NCI-H2196 treated with DMSO at 0.1 percent for 48 hours (cell line): Measurements from ENCODE around the gene GREB1.

Experiments used
- DNase-seq: peaks from one replicate; lab custom pipeline; 2025; ENCODE audit not compliant: unreplicated experiment; lab: John Stamatoyannopoulos, UW

The GREB1 gene

DNA sequence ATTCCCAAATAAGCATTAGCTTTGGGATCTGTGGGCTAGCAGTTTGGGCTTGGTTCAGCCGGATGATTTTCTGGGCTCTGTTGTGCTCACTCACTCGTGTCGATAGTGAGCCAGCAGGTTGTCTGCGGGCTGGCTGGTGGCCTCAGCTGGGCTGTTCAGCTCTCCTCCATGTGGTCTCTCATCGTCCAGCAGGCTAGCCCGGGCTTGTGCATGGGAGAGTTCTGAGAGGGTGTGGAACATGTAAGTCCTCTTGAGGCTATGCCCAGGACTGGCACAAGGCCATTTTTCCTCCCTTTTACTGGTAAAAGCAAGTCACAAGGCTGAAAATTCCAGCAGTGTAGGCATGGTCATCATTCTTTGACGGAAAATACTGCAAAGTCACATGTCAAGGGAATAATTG is 97.6 kb downstream of the GREB1 start:
- no peak for DNase-seq

DNA sequence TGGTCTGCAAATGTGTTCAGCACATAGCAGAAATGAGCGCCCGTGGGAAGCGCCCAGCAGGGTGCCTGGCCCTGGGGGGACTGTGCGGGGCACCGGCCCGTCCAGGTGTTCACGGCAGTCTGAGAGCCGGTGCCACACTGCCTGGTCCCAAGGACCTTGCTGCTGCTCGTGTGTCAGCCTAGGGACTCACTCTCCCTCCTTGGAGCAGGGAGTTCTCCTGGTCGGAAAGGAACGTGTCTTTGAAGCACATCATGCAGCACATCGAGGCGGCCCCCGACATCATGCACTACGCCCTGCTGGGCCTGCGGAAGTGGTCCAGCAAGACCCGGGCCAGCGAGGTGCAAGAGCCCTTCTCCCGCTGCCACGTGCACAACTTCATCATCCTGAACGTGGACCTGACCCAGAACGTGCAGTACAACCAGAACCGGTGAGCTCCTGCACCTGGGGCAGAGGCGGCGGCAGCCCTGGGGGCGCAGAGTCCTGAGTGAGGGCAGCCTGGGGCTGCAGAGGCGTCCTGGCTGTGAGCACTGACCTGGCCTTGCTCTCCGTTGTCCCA is 100.2 kb downstream of the GREB1 start:
- DNase-seq, result no peak

GRCh38 chr2:11634584-11634983 is 100.7 kb downstream of the GREB1 start:
- no peak for DNase-seq

GRCh38 chr2:11635141-11635540 is 101.3 kb downstream of the GREB1 start:
- DNase-seq, result no peak

GRCh38 chr2:11636593-11637295 is 102.9 kb downstream of the GREB1 start:
- DNase-seq, result no peak

DNA sequence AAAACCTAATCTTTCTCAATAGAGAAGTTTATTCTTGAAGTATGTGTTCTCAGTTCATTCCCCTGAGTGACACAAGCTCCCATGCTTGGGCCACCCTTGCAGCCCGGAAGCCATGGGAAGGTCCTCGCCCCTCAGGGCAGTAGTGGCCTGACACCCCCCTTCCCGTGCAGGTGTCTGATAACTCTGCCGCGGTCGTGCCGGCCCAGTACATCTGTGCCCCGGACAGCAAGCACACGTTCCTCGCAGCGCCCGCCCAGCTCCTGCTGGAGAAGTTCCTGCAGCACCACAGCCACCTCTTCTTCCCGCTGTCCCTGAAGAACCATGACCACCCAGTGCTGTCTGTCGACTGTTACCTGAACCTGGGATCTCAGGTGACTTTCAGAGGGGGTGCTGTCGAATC is 103.7 kb downstream of the GREB1 start:
- DNase-seq, result no peak

- no peak for DNase-seq
These were observed 105.7 kb downstream of the GREB1 start for GRCh38 chr2:11639503-11639902.

DNA sequence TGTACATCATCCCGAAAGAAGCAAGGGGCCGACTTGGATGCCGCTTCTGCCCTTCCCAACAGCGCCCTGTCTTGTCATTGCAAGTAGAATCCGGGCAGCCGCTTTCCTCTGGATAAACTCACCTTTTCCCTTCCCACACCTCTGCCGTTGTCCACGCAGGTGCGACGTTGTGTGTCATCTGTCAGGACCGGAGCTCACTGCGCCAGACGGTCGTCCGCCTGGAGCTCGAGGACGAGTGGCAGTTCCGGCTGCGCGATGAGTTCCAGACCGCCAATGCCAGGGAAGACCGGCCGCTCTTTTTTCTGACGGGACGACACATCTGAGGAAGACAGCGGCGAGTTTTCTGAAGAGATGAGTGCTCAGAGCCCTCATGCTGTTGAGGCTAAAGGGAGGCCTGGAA is 106.3 kb downstream of the GREB1 start:
- DNase-seq, result no peak

GRCh38 chr2:11642972-11643371 is 109.1 kb downstream of the GREB1 start:
- DNase-seq, result no peak

GRCh38 chr2:11644293-11644692 is 110.4 kb downstream of the GREB1 start:
- no peak for DNase-seq

DNA sequence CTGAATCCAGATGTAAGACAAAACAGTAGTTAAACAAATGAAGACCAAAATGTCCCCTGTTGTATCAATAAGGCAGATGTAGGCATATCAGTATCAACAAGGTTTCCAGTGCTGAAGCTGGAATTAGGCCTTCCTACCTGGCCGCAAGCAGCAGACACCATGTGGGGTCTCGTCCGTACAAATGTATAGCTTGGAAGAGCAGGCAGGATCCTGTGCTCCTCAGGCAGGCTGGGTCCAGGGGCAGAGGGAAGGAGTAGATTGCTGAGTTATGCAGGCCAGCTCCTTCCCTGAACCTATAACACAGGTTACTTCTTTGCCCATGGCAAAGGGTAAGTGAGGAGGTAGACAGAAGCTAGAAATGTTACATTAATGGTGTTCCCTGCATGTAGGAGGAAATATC is 112.7 kb downstream of the GREB1 start:
- DNase-seq, result no peak

GRCh38 chr2:11647834-11648600 is 114.2 kb downstream of the GREB1 start:
- no peak for DNase-seq

GRCh38 chr2:11649093-11649492 is 115.2 kb downstream of the GREB1 start:
- no peak for DNase-seq

- no peak for DNase-seq
These were observed 118.2 kb downstream of the GREB1 start for GRCh38 chr2:11651856-11652548.

GRCh38 chr2:11652553-11652952 is 118.7 kb downstream of the GREB1 start:
- no peak for DNase-seq

- DNase-seq, result no peak
These were observed 121.7 kb downstream of the GREB1 start for GRCh38 chr2:11655495-11655894.

DNA sequence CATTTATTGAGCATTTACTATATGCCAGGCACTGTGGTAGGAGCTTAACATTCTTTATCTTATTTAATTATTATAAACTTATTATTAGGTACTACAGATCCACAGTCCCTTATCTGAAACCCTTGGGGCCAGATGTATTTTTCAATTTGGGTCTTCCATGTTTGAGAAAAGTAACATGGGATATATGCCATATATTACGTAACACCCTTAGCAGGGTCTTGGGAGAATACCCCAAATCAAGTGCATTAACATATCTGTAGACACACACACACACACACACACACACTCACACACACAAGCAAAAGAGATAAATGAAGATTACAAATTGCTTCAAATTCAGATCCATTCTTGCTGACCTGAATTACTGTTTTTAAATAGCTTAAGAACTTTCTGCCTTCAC is 122.4 kb downstream of the GREB1 start:
- no peak for DNase-seq

DNA sequence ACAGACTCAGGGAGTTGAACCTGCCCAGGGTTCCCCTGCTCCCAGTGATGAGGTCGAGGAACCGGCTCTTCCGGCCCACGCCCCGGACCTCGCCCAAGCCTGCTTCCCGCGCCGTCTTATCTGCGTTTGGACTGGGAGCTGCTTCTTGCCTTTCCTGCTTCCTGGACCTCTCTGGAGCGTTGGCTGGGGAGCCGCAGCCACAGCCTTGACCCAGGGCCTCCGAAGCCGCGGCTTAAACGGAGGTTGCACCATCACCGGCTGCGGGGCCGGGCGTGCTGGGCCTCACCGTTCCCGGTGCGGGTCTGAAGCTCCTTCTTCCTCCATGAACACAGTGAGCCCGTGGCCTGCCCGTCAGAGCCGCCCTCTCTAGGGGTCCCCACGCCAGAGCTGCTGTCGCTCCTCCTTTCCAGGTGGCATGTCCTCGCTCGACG is 122.8 kb downstream of the GREB1 start:
- no peak for DNase-seq

GRCh38 chr2:11657195-11657594 is 123.3 kb downstream of the GREB1 start:
- no peak for DNase-seq

DNA sequence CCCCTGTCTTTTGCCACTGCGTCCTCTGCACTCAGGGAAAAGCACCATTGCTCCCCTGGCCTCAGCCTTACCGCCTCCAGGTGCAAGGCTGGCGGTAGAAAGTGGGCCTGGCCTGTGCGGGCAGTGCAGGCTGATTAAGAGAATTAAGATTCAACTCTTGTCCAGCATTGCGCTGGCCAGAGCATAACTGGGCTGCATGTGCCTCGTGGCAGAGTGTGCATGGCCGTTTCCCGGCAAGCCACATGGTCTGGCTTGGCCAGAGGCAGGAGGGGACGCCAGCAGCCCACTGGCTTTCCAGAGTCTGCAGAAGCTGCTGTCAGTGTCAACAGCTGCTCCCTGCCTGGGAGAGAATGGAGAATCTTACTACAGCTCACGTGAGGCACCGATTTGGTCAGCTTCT is 123.8 kb downstream of the GREB1 start:
- DNase-seq, result no peak

DNA sequence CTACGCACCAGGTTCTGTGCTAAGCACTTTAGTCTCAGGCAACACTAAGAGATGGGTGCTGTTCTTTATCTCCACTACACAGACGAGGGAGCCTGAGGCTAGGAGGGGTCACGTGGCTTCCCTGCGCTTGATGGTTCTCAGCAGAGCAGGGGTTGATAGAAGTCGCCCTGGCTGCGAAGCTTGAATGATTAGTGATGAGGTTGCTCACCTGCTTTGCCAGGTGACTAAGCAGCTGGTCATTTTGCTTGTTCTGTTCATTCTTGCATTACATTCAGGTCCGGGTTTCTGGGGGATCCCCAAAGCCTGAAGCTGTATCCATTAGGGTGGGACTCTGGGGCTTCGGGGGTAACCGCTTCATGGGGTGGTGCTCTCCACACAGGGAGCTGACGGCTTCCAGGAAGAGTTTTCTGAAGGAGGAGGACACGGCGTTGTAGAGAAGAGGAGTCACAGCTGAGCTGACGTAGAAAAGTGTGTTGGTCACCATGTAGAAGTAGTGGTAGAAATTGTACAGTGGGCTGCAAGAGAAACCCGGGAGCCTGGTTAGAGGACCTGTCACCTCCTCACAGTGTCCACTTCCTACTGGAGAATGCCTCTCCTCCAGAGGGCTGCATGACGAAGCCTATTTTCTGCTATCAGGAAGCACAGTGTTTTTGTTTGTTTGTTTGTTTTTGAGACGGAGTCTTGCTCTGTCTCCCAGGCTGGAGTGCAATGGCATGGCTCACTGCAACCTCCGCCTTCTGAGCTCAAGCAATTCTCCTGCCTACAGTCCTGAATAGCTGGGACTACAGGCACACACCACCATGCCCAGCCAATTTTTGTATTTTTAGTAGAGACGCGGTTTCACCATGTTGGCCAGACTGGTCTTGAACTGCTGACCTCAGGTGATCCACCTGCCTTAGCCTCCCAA is 124.6 kb downstream of the GREB1 start:
- DNase-seq, result no peak
